DOHH2 (cell line): ENCODE results near the gene CRB3.

ENCODE experiments used
- CTCF ChIP-seq: fragments of 200-600 bp; sonication (generic); IDR thresholded peaks from one replicate; pipeline ENCODE4 v1.5.1; 2014; ENCODE audit warnings: antibody characterized with exemption, mild to moderate bottlenecking, low read depth, low read length; ENCODE audit not compliant: poor library complexity, severe bottlenecking
- EZH2phosphoT487 ChIP-seq: fragments of 200-600 bp; sonication (generic); IDR thresholded peaks from 2 replicates; pipeline ENCODE4 v1.6.1; 2017; ENCODE audit warnings: borderline replicate concordance, mild to moderate bottlenecking, antibody characterized with exemption, low read length, moderate library complexity, mixed read lengths

DNA sequence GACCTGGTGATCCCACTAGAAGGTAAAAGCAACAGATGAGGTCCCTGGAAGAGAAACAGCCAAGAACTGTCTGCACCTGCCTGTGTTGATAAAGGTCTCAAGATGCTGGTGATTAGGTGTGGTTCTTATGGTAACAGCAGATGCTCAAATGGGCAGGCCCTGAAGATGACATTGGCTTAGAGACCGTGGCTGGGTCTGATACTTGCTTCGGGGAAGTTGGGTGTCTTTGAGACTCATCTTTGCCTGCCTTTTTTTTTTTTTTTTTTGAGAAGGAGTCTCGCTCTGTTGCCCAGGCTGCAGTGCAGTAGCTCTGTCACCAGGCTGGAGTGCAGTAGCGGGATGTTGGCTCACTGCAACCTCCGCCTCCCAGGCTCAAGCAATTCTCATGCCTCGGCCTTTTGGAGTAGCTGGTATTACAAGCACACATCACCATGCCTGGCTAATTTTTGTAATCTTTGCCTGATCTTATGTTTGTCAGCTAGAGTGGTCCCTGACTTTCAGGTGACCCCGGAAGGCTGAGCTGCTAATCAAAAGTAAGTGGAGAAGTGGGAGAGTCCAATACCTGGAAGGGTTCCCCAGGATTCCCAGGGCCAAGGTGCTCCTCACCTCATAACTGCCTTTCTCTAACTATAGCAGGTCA, 12.4 kb upstream of the CRB3 start:
- TF ChIP-seq CTCF (no peak), EZH2phosphoT487 (no peak)
